ENCODE measurements around the gene TMEM154.

DNA sequence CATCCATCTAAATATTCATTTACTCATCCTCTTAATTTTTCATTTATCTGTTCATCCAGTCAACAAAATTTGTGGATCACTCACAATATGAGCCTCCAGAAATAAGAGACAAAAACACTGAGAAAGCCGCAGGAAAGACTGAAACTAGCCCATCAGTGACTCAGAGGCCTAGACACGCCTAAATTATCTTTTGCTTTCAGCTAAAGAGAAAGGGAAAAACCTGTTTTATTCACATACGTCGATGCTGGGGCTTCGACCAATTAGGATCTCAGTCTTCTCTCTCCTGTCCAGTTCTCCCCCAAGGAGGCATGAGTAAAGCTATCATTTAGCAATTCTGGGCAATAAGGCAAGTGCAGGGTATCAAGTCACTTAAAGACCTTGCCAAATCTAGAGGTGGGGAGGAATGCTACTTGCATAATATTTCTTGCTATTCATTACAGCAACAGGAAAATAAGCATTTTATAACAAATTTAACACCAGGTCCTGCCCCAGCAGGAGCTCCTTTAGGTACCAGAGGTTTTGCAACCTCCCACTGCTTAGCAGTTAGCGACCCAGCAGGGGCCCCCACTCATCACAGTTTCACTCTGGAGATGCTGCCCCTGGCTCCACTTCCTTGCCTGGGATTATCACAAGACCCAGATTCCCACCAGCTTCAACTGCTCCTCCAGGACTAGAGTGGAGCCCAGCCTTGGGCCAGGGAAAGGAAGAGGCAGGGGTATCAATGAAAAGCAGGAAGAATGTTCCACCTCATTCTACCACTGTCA, 30.1 kb upstream of the TMEM154 start:
- TF ChIP-seq POLR2A (IDR thresholded peaks at IDR 0.05): no peak
- TF ChIP-seq, protein P1, sequence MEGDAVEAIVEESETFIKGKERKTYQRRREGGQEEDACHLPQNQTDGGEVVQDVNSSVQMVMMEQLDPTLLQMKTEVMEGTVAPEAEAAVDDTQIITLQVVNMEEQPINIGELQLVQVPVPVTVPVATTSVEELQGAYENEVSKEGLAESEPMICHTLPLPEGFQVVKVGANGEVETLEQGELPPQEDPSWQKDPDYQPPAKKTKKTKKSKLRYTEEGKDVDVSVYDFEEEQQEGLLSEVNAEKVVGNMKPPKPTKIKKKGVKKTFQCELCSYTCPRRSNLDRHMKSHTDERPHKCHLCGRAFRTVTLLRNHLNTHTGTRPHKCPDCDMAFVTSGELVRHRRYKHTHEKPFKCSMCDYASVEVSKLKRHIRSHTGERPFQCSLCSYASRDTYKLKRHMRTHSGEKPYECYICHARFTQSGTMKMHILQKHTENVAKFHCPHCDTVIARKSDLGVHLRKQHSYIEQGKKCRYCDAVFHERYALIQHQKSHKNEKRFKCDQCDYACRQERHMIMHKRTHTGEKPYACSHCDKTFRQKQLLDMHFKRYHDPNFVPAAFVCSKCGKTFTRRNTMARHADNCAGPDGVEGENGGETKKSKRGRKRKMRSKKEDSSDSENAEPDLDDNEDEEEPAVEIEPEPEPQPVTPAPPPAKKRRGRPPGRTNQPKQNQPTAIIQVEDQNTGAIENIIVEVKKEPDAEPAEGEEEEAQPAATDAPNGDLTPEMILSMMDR (IDR thresholded peaks at IDR 0.05): no peak

Measured in uterus (tissue), 2 donors.